GM18909 (cell line): ENCODE data around the gene C16orf95.
"Not testable (repeated sequence)": the region's sequence is repeated elsewhere in the genome, so short reads cannot be mapped to it uniquely, and the experiment has no call there.

Source experiments
- ATAC-seq: cut with Tn5 transposase; IDR thresholded peaks from one replicate; pipeline ENCODE4 v1.9.1; 2021; ENCODE audit warnings: mild to moderate bottlenecking; ENCODE audit not compliant: unreplicated experiment, poor library complexity

C16orf95 gene

DNA sequence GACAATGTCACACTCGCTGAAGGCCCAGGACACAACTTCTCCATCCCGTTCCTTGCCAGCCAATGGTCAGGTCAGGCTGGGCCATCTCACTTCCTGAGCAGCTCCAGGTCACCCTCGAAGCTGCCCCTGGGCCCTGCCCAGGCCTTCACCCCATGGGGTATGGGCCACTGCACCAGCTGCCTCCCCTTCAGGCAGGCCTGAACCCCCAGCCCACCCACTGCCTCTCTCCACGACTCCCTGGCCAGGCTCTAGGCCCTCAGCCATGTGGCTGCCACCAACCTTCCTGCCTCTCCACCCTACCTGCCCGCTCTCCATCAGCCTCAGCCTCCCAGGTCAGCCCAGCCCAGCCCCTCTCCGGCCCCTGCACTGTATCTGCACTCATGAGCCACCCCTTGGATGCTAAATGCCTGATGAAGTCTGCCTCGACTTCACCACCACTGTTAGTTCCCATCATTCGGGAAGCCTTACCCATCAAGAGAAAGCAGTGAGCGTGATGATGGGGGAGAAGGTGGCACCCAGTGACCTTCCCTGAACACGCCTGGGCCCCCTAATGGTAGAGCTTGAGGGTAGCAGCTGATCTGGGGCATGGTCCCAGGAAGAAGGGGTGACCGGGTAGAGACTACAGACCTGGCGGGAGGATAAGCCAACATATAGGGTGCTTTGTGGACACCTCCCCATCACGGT is 30.9 kb upstream of the C16orf95 start:
- ATAC-seq = no peak

DNA sequence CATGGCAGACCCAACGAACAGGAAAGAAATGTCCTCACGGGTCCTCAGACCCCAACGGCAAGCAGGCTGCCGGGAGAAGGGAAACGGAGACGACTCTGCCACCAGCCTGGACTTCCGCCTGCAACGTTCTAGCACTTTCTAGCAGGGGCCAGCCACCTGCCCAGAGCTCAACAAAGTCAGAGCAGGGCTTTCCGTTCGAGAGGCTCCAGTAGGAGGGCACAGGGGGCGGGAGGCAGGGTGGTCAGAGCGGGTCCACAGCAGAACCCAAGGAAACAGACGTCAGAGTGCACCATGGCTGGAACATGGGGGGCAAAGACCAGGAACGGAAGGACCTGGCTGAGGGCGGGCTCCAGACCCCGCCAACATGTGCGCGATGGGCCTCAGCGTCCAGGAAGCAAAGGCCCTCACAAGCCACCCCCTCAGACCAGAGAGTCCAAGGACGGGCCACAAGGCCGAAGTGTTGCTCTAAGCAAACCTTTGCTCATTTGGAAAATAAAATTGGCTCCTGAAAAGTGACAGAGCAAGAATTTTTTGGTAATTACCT is 29.4 kb upstream of the C16orf95 start:
- ATAC-seq = no peak

DNA sequence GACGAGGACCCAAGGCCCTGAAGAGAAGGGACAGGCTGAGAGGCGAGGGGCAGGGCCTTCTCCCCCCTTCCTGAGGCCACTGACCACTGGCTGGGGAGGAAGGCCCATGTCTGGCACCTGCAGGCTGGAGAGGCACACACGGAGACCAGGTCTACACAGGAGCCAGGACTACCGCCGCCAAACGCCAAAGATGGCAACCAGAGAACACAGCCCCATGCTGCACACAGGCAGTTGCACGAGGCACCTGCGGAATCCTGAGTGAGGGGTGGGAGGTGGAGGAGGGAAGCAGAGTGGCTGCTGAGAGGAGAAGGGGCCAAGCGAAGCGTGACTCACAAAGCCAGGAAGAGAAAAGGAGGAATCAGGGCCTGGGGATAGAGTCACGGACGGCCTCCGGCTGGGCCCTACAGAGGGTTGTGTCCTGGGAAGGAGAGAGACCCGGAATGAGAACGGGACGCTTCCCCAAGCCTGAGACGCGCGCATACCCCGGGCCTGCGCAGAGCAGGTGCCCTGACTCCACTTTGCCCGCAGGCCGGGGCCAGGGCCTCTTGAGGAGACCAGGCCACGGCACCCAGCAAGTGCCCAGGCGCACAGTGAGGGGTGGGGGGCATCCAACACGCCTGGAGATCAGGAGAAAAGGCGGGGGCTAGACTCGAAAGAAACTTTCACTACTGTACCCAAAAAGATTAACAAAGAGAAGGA is 28.7 kb upstream of the C16orf95 start:
- ATAC-seq = no peak

DNA sequence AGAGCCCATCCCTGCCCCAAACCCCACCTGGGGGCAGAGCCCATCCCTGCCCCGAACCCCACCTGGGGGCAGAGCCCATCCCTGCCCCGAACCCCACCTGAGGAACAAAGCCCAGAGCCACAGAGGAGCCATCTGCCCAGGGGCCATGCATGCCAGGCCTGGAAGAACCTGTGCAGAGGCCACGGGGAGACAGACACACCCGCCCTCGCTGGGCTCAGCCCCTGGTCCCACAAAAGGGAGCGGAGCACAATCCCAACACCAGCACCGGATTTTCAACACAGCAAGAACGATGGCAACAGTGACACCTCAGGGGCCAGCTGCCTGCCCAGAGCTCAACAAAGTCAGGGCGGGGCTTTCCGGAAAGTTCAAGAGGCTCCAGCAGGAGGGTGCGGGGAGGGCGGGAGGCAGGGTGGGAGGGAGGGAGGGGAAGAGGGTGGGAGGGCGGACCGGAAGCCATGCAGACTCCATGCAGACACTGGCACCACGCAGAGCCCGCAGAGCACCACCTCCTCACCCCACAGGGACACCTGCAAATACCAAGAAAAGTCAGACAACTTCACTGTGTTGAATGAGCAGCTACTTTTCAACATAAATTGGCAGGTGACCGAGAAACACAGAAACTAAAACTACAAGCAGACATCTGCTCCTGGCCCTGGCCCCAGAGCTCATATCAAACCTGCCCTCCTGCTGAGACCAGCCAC is 27.9 kb upstream of the C16orf95 start:
- no peak for ATAC-seq

DNA sequence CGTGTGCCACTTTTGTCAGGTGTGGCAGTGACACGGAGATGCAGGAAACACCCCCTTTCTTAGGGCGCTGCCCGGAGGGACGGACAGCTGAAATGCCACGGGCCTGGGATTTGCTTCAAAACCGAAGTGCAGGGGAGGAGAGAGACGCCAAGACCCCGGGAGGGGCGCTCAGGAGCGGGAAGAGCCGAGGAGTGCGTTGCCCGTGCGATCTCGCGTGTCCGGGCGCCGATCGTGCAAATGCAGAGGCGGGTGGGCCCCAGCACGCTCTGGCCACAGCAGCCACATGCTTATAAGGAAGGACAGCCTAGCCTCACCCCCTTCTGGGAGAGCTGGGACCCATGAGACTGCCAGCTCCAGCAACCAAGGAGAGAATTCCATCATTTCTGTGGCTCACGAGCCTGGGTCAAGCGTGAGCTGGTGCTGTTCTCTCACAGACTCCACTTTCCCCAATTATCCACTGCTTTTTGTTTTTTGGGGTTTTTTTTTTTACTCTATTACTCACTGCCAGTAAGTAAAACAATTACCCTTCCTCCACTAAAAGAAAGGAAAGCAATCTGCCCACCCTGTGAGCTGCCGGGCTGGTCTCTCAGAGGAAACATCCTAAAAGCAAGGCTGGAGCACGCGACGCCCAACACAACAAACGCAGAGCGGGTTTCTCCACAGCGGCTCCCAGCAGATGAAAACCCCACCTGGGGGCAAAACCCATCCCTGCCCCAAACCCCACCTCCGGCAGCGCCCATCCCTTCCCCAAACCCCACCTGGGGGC is 27.2 kb upstream of the C16orf95 start:
- no peak for ATAC-seq

DNA sequence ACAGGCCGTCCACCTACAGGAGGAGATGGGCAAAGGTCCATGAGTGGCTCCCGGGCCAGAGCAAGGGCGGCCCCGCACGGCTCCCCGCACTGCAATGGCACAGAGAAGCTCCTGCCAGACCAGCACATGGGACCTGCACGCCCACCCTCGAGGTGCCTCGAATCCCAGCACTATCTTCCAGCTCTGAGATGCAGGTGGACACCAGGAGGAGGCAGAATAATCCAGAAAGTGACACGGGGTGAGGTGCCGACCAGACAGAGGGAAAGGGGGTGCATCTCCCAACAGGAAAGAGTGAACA is 26.5 kb upstream of the C16orf95 start:
- ATAC-seq = no peak

DNA sequence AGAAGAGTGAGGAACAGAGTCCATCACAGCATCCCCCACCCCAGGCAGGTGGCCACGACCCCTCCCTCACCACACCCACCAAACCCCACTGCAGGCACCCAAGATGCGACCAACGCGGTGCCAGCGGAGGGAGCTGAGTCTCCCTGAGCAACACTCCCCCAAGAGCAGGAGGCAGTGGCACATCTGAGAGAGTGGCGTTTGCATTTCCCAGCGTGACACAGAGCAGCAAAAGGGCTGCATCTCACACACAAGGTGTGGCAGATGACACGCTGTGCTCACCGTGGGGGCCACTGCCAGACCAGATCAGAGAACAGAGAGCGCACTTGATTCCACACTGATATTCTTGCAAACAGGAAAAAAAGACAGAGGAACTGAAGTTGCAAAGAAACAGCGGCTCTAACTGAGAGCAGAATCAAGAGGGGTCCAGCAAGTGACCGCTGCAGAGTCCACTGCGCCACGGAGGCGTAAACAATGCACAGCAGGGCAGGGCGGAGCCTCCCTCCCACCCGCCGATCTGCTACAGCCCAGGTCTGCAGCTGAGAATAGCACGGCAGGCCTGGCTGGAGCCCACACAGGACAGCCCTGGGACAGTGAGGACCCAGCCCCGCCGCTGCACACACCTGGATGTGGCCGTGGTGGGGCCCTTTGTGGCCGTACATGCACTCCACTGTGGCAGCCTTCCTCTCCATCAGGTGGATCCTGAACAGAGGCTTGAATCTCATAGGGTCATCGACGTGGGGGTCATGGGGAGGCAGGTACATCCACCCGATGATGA is 26.0 kb upstream of the C16orf95 start:
- ATAC-seq = no peak

DNA sequence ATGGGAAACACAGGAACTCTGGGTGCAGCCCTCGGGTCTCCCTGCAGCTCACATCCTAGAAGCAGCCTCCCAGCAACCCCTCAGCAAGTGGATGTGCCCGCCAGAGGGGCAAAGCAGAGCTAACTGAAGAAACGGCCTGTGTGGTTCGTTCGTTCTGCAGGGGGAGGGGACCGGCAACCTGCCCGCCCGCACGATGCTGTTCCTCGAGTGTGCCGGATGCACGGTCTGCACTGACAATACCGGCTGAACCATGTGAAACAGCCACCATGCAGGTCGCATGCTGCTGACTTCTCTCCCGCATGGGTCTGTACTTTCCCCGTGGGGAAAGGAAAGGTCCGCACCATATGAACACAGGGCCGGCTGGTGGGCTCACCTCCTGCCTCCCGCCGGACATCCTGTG is 25.3 kb upstream of the C16orf95 start:
- no peak for ATAC-seq

DNA sequence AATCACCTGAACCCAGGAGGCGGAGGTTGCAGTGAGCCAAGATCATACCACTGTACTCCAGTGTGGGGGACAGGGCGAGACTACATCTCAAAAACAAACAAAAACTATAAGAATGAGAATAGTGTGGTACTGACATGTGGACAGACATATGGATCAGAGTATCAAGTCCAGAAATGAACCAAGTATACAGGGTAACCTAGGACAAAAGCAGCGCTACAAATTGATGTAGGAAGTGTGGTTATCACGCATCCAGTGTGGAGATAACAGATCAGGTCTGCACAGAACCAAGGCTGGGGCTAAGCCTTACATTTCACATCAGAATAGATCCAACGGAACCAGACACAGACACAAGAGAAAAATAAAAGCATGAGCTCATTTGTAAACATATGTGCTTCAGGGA is 23.0 kb upstream of the C16orf95 start:
- no peak for ATAC-seq

DNA sequence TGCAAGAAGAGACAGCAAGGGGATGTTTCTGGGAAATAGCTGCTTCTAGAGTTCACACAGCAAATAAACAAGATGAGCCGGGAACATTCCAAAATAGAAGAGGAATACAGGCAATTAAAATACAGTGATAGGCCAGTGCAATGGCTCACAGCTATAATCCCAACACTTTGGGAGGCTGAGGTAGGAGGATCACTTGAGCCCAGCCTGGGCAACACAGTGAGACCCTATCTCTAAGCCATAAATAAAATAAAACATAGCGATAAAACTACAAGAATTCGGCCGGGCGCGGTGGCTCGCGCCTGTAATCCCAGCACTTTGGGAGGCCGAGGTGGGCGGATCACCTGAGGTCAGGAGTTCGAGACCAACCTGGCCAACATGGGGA is 22.5 kb upstream of the C16orf95 start:
- not testable (repeated sequence) for ATAC-seq

DNA sequence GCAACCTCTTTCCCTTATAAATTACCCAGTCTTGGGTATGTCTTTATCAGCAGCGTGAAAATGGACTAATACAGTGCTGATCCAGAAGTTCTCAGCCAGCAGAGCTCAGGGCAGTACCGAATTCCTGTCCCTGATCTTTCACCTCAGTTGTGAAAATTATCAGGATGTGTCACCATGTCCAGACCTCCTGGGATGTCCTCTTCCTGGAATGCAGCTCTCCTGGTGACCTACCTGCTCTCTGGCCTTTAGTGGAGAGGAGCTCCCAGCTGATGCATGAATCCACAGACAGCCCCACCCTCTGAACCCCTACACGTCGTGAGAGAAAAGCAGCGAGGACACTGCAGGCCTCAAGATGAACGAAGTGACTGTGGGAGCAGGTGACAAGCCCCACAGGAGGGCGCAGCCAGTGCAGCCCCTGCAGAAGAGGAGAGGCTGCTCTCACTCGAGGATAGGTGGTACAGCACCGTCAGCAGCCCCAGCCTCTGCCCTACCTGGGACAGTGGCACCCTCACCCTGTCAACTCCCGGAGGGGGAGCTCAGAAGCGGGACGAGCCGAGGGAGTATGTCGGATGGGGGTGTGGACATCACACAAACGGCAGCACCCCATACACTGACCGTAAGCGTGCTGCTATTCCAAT is 22.0 kb upstream of the C16orf95 start:
- no peak for ATAC-seq

DNA sequence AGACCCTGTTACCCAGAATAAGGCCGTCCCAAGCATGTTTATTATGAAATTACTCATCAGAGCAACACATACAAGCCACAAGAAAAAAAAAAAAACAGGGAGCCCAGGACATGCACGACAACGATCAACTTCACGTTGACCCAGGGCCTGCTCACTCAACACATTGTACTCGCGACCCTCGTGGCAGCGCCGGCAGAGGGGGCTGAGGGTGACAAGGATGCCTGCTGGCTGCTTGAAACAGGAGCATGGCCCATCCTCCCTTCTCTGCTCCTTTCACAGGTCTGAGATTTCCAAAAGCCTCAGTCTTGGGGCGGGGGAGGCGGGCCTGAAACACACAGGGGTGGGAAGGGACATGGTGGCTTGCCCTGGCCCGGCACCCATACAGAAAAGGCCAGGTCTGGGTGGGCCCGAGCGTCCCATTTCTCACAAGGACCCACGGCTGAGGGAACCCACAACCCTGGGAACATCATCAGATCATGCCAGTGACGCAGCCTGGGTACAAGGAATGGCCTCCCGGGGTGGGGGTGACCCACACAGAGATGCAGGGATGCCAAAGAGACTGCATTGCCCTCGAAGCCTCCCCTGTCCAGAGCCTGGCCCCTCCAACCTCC is 21.1 kb upstream of the C16orf95 start:
- no peak for ATAC-seq

DNA sequence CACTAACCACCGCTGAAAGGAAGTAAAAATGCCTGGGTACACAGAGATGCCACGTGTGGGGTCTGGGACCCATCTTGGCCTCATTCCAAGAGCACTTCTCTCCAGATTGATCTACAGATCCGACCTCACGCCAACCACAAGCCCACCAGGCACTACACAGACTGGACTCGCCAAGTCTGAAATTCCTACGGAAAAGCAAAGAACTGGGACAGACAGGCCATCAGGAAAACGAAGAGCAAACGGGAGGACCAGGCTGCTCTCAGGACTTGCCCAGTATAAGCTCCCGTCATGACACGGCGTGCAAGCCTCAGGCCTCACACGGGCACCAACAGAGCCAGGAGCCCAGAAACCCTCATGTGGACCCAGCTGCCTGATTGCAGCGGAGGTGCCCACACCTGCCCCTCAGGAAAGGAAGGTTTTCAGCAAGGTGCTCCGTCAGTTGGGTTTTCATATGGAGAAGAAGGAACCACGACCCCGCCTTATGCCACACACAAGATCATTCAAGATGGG is 20.1 kb upstream of the C16orf95 start:
- no peak for ATAC-seq

DNA sequence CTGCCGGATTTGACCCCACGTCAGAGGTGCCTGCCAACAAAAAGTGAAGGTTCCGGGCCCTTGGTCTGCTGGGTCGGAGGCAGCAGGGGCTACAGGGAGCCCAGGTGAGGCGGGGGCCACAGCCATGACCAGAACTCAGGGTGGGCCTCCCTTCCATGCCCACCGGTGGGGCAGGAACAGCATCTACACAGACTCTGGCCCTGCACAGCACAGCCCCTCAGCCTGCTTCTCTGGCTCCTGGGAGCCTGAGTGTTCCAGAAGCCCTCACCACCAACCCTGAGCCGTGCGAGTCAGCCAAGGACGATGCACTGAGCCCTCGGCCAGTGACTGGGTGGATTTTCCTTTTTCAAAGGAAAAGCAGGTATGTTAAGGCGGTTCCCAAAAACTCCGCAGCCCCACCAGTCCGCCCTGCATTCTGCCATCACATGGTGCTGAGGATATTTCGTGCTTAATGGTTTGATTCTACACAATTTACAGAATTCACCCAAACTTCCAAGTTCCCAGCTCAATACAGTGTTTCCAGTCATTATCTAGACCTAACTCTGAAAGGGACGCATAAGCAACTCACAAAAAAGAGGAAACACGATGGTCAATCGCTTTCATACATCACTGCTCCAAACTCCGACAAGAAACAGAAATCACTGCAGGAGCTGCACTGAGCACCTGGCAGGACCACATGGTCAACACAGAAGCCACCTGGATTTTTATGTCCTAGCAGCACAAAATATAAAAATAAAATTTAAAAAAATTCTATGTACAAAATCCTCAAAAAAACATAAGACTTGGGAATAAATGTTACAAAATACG is 19.4 kb upstream of the C16orf95 start:
- ATAC-seq = no peak

DNA sequence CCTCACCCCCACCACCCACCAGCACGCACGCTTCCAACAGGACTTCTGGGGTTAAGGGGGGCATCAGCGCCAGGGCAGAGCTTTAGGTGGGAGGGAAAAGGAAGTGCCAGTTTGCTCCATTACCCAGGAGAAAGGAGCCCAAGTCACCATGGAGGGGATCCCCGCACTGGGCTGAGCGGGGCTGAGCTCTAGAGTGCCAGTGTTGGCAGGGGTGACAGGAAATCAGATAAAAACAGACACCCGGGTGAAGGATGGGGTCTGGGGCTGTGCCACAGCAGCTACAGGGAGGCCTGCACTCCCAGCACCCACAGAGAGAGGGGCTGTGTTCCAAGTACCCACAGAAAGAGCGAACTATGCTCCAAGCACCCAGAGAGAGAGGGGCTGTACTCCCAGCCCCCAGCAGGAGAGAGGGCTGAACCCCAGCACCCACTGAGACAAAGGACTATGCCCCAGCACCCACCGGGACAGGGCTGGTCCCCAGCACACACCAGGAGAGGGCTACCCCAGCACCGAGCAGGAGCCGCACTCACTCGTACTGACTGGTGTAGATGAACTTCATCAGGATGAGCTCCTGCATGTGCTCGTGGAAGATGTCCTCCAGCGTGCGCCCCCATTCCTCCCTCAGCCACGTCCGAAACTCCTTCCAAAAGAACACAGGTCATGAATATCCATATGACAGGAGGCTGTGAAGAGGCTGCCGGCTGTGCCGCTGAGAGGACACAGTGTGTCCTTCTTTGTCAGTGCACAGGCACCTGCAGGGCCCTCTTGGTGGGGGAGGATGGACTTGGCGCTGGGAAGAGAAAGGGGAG is 18.6 kb upstream of the C16orf95 start:
- no peak for ATAC-seq

DNA sequence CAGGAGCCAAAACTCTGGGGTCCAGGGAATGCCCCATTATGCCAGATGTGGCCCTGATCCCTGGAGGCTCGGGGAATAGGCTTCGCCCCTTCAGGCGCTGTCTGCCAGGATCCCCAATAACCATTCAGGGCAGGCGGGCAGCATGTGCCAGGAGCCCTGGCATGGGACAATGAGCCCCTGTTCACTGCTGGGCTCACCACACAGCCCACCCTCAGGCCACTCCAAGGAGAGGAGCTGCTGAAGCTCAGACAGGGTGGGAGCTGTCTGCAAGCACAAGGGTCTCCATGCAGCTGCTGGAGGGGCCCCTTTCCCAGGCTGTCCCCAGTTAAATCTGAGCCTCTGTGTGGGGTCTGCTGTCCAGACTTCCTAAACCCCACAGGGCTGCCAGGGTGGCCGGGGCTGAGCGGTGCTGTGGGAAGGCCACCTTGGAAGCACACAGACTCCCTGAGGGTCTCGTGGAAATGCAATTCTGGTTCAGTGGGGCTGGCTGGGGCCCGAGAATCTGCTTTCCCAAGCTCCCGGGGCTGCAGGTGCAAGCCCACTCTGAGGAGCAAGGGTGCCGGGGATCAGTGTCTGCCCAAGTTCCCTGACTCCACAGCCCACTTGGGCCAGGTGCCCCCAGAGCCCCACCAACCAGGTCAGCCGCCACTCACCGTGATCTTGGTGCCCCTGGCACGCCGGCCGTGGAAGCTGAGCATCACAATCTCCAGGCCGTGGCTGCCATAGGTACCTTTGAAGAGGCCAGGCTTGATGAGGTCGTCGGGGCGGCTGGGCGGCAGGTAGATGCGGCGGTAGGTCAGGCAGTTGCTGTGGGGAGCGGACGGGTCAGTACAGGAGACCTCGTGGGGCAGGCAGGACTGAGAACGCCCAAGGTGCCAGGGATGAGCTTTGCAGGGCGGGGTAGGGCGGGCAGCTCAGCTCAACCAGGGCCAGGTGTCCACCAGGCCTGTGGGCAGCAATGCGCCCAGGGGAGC is 17.7 kb upstream of the C16orf95 start:
- ATAC-seq = no peak
